Transverse colon (tissue), 4 donors: Measurements from ENCODE around the gene CDK4. TPM values are rescaled to one million over a fixed set of nuclear protein-coding genes. Genes with fewer than 3 reads are reported as not detected.
"Not testable (repeated sequence)": the region's sequence is repeated elsewhere in the genome, so short reads cannot be mapped to it uniquely, and the experiment has no call there.

Experiments
- DNase-seq: peaks from one replicate; pipeline ENCODE4 v3.0.0-alpha.2; 2019
- H3K27ac ChIP-seq, 4 donors: fragments of 200-600 bp; sonication (generic); 2 replicates each; pipeline ENCODE4 v1.5.1; 2016 to 2018; ENCODE audit warnings: inconsistent platforms in 4 of 4
- H3K27me3 ChIP-seq: fragments of 200-600 bp; sonication (generic); 2 replicates; pipeline ENCODE4 v1.5.1; 2017; ENCODE audit warnings: inconsistent platforms
- H3K36me3 ChIP-seq, 4 donors: fragments of 200-600 bp; sonication (generic); 2 replicates each; pipeline ENCODE4 v1.5.1; 2017 to 2019; ENCODE audit warnings: inconsistent platforms in 4 of 4
- H3K4me1 ChIP-seq, 4 donors: fragments of 200-600 bp; sonication (generic); 2 replicates each; pipeline ENCODE4 v1.5.1; 2017 to 2020; ENCODE audit warnings: inconsistent platforms in 4 of 4
- H3K4me3 ChIP-seq, 4 donors: fragments of 200-600 bp; sonication (generic); 1 replicate in 1 of 4; 2 replicates in 3 of 4; pipeline versions ENCODE4 v1.5.1 to v1.6.1; 2017 to 2019; ENCODE audit warnings: inconsistent platforms in 4 of 4
- H3K9me3 ChIP-seq, 2 donors: fragments of 200-600 bp; sonication (generic); 2 replicates each; pipeline ENCODE4 v1.5.1; 2017 to 2019; ENCODE audit warnings: inconsistent platforms in 2 of 2
- CTCF ChIP-seq, 5 experiments: fragments of 200-600 bp in 3 of 5; fragments of 450-650 bp in 2 of 5; sonication (generic) in 3 of 5; IDR thresholded peaks; 1 replicate in 2 of 5; 2 replicates in 3 of 5; pipeline ENCODE4 v1.5.1; 2016 to 2017; ENCODE audit warnings: antibody characterized with exemption in 5 of 5, inconsistent platforms in 3 of 5, mild to moderate bottlenecking in 2 of 5, moderate library complexity in 1 of 5
- EP300 ChIP-seq: sonication (generic); formaldehyde crosslinking; IDR thresholded peaks from one replicate; pipeline ENCODE4 v1.6.1; 2017; ENCODE audit warnings: antibody characterized with exemption, low read depth
- POLR2A ChIP-seq: fragments of 450-650 bp; IDR thresholded peaks from one replicate; pipeline ENCODE4 v1.6.1; 2016; ENCODE audit warnings: antibody characterized with exemption, mild to moderate bottlenecking, moderate library complexity
- POLR2AphosphoS5 ChIP-seq, 3 donors: sonication (generic); formaldehyde crosslinking; IDR thresholded peaks; one replicate each; pipeline ENCODE4 v1.6.1; 2016; ENCODE audit warnings: antibody characterized with exemption in 3 of 3
- whole genome bisulfite sequencing, 2 donors: methylation state at CpG; one replicate each; pipeline ENCODE4 v1.1.5; 2018; ENCODE audit warnings: low coverage in 1 of 2; 5-methylcytosine and 5-hydroxymethylcytosine counted together
- in situ Hi-C, 4 donors: fragments of 200-750 bp; cut with MboI; loops; one replicate each; pipeline versions ENCODE4 v1.15.0 to v1.15.1; 2017; ENCODE audit warnings: low sequenced_read_pairs in 3 of 4, low pct_ligation_motif_present in 1 of 4, low pct_unique_long_range_greater_than_20kb in 1 of 4
- intact Hi-C: fragments of 100-400 bp; cut with DNase I; formaldehyde crosslinking; loops from one replicate; pipeline ENCODE4 v1.15.1; 2023; ENCODE audit warnings: low total_unique reads
- total RNA-seq, 4 donors: library from RNA; depleted of rRNA; stranded (reverse); fragments of >200 nt; gene quantifications; one replicate each; pipeline ENCODE4 v1.1.0, GENCODE V29; 2016

Gene CDK4
- total RNA-seq, 4 donors from 2014 or later: 20.9 to 194 (median 47.8) TPM

- Histone ChIP-seq H3K9me3 (no peaks in the 10 kb centered on the region), H3K4me3 (no peak overlapping the region), H3K4me1 (no peaks in the 10 kb centered on the region), H3K27ac (no peak overlapping the region), H3K36me3 (peaks cover 0 to 44% (median 21%) of the 10 kb centered on the region in 4 donors), H3K27me3 (no peaks in the 10 kb centered on the region)
- in situ Hi-C loops: no loop called here
- 96 to 100% methylated on average over 2 to 5 of the region's 5 CpGs for WGBS, 2 donors
- intact Hi-C loops: no loop called here
- TF ChIP-seq POLR2A (no peak), EP300 (no peak), CTCF (IDR thresholded peaks at IDR 0.05) (no peak), POLR2AphosphoS5 (IDR thresholded peaks at IDR 0.05) (no peak)
- DNase-seq: no peak
Observed at GRCh38 chr12:57717131-57717530, 35.0 kb downstream of the CDK4 start.

GRCh38 chr12:57716305-57716704 is 35.8 kb downstream of the CDK4 start:
- H3K4me3 ChIP-seq: no peak overlapping the region
- H3K36me3 ChIP-seq: peaks cover 0 to 46% (median 22%) of the 10 kb centered on the region in 4 donors
- H3K4me1 ChIP-seq: no peaks in the 10 kb centered on the region
- no peak for DNase-seq
- WGBS, 2 donors: 94% methylated on average over 4 of the region's 4 CpGs; no CpG with 5 or more reads in 1 of the 2 donors
- H3K9me3 ChIP-seq: no peaks in the 10 kb centered on the region
- no peak for TF ChIP-seq CTCF (IDR thresholded peaks at IDR 0.05)
- no peak for TF ChIP-seq EP300
- TF ChIP-seq POLR2AphosphoS5 (IDR thresholded peaks at IDR 0.05): no peak
- TF ChIP-seq POLR2A: no peak
- in situ Hi-C loops (no loop called here), intact Hi-C loops (no loop called here)
- H3K27me3 ChIP-seq: no peaks in the 10 kb centered on the region
- H3K27ac ChIP-seq: no peak overlapping the region

GRCh38 chr12:57715786-57716185 is 36.3 kb downstream of the CDK4 start:
- in situ Hi-C loops (no loop called here), intact Hi-C loops (no loop called here)
- Histone ChIP-seq H3K27me3 (no peaks in the 10 kb centered on the region), H3K4me3 (no peak overlapping the region), H3K9me3 (no peaks in the 10 kb centered on the region), H3K4me1 (no peaks in the 10 kb centered on the region), H3K36me3 (peaks cover 0 to 46% (median 22%) of the 10 kb centered on the region in 4 donors), H3K27ac (no peak overlapping the region)
- no peak for TF ChIP-seq CTCF (IDR thresholded peaks at IDR 0.05)
- DNase-seq: no peak
- 87 to 89% methylated on average over 9 to 12 of the region's 12 CpGs for WGBS, 2 donors

- H3K9me3 ChIP-seq, DNase-seq, H3K4me3 ChIP-seq, in situ Hi-C loops, H3K27ac ChIP-seq, H3K27me3 ChIP-seq, H3K4me1 ChIP-seq, intact Hi-C loops: not testable (repeated sequence)
- WGBS, 2 donors: 83 to 94% methylated on average over 2 to 6 of the region's 6 CpGs
- H3K36me3 ChIP-seq: peaks cover 0 to 46% (median 21%) of the 10 kb centered on the region in 4 donors
Observed at GRCh38 chr12:57715036-57715748, 36.9 kb downstream of the CDK4 start.

- in situ Hi-C loops: no loop called here
- 85 to 100% methylated on average over 2 to 5 of the region's 5 CpGs for WGBS, 2 donors
- intact Hi-C loops: no loop called here
- no peak for DNase-seq
- TF ChIP-seq EP300 (no peak), POLR2A (no peak), POLR2AphosphoS5 (IDR thresholded peaks at IDR 0.05) (no peak), CTCF (IDR thresholded peaks at IDR 0.05) (no peak)
- Histone ChIP-seq H3K4me1 (no peaks in the 10 kb centered on the region), H3K27me3 (no peaks in the 10 kb centered on the region), H3K9me3 (no peaks in the 10 kb centered on the region), H3K4me3 (no peak overlapping the region), H3K36me3 (peaks cover 0 to 32% (median 13%) of the 10 kb centered on the region in 4 donors), H3K27ac (no peak overlapping the region)
Observed at GRCh38 chr12:57713209-57713608, 38.9 kb downstream of the CDK4 start.
